Astrocyte (in vitro differentiated cells and primary cell): ENCODE results near the gene CRYGB.

Experiments
- EZH2 ChIP-seq: IDR thresholded peaks from 2 replicates; pipeline ENCODE4 v1.6.1; 2012; ENCODE audit warnings: mild to moderate bottlenecking, low read length, inconsistent platforms; ENCODE audit not compliant: insufficient read depth
- TF ChIP-seq, protein P1 (sequence below): IDR thresholded peaks from 2 replicates; pipeline ENCODE4 v1.5.1; 2011; ENCODE audit warnings: low read depth, mild to moderate bottlenecking, inconsistent platforms, low read length, moderate library complexity; ENCODE audit not compliant: insufficient read depth

DNA sequence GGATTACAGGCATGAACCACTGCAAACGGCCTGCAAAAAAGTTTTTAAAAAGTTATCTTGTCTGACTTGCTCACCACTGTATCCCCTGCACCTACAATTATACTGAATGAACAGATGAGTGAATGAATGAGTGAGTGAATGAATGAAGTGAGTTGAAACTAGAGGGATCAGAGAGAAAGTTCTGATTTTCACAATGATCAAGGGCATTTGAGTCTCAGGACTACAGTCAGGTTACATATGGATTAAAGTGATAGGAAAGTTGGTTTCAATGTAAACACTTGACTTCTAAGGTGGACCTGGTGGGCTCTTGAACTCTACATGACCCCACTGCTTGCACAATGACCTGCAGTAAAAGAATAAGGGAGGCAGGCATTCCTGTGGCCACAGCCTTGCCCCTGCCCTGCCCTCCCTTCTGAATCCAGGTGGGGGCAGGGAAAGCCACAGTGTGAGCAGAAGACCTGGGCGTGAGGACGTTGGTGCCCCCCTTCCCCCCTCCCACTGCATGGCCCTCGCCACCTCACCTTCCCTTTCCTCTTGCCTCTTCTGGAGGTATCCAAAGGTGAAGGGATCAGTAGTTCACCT lies 33.2 kb upstream of the CRYGB start:
- TF ChIP-seq, protein P1, sequence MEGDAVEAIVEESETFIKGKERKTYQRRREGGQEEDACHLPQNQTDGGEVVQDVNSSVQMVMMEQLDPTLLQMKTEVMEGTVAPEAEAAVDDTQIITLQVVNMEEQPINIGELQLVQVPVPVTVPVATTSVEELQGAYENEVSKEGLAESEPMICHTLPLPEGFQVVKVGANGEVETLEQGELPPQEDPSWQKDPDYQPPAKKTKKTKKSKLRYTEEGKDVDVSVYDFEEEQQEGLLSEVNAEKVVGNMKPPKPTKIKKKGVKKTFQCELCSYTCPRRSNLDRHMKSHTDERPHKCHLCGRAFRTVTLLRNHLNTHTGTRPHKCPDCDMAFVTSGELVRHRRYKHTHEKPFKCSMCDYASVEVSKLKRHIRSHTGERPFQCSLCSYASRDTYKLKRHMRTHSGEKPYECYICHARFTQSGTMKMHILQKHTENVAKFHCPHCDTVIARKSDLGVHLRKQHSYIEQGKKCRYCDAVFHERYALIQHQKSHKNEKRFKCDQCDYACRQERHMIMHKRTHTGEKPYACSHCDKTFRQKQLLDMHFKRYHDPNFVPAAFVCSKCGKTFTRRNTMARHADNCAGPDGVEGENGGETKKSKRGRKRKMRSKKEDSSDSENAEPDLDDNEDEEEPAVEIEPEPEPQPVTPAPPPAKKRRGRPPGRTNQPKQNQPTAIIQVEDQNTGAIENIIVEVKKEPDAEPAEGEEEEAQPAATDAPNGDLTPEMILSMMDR, result no peak
- no peak for TF ChIP-seq EZH2
